Natural killer cell (primary cell): ENCODE measurements around the gene INSIG1. TPM values are rescaled to one million over a fixed set of nuclear protein-coding genes. Genes with fewer than 3 reads are reported as not detected.

Experiments used
- ATAC-seq, 3 donors: fragments of 150-1000 bp in 2 of 3; fragments of 200-7000 bp in 1 of 3; cut with Tn5 transposase; 1 replicate in 1 of 3; 2 replicates in 2 of 3; pipeline ENCODE4 v1.10.0; 2021; ENCODE audit warnings: mild to moderate bottlenecking in 2 of 3, moderate library complexity in 2 of 3
- DNase-seq, 2 donors: peaks; one replicate each; pipeline versions ENCODE4 v3.0.0 to v3.0.0-alpha.2; 2013 to 2021; ENCODE audit warnings: mixed read lengths in 1 of 2
- H3K27ac ChIP-seq: one replicate; pipeline ENCODE4 v1.5.1; 2013; ENCODE audit warnings: mild to moderate bottlenecking, low read length
- H3K27me3 ChIP-seq: one replicate; pipeline ENCODE4 v1.6.1; 2013; ENCODE audit warnings: low read length; ENCODE audit not compliant: control insufficient read depth, insufficient read depth
- H3K36me3 ChIP-seq: one replicate; pipeline ENCODE4 v1.6.1; 2013; ENCODE audit warnings: low read length; ENCODE audit not compliant: control insufficient read depth, insufficient read depth
- H3K4me1 ChIP-seq: one replicate; pipeline ENCODE4 v1.6.1; 2013; ENCODE audit warnings: low read length; ENCODE audit not compliant: control insufficient read depth, insufficient read depth
- H3K4me3 ChIP-seq: one replicate; pipeline ENCODE4 v1.5.1; 2013; ENCODE audit warnings: low read length
- H3K9me3 ChIP-seq: one replicate; pipeline ENCODE4 v1.6.1; 2013; ENCODE audit warnings: low read length; ENCODE audit not compliant: control insufficient read depth, insufficient read depth
- H3K27ac Mint-ChIP-seq, 2 donors: one replicate each; pipeline ENCODE4 v1.8.0; 2022; ENCODE audit warnings: mild to moderate bottlenecking in 2 of 2, mixed read lengths in 2 of 2, moderate library complexity in 1 of 2
- H3K27me3 Mint-ChIP-seq, 2 donors: one replicate each; pipeline ENCODE4 v1.8.0; 2022; ENCODE audit warnings: low read depth in 2 of 2, mixed read lengths in 2 of 2
- H3K36me3 Mint-ChIP-seq: one replicate; pipeline ENCODE4 v1.8.0; 2022; ENCODE audit warnings: mixed read lengths
- H3K4me1 Mint-ChIP-seq, 2 donors: one replicate each; pipeline ENCODE4 v1.8.0; 2022; ENCODE audit warnings: mixed read lengths in 2 of 2
- H3K4me3 Mint-ChIP-seq: one replicate; pipeline ENCODE4 v1.8.0; 2022; ENCODE audit warnings: mild to moderate bottlenecking, moderate library complexity, mixed read lengths
- H3K9me3 Mint-ChIP-seq, 2 donors: one replicate each; pipeline ENCODE4 v1.8.0; 2022; ENCODE audit warnings: mixed read lengths in 2 of 2
- WGBS: methylation state at CpG from one replicate; pipeline ENCODE4 v1.1.7; 2013; ENCODE audit warnings: missing lambda C conversion rate; ENCODE audit not compliant: insufficient coverage; 5-methylcytosine and 5-hydroxymethylcytosine counted together
- intact Hi-C: fragments of 100-400 bp; cut with micrococcal nuclease; formaldehyde crosslinking; loops from one replicate; pipeline ENCODE4 v1.14.2; 2022
- total RNA-seq, 4 donors: library from RNA; stranded (reverse); fragments of 120-200 nt in 1 of 4; gene quantifications; one replicate each; pipeline versions ENCODE4 v1.2.3 to v1.2.4, GENCODE V29; 2013 to 2022
- TF ChIP-seq, protein P1 (sequence below): fragments of 200-600 bp; IDR thresholded peaks from one replicate; pipeline ENCODE4 v1.8.0; 2022; ENCODE audit warnings: antibody characterized with exemption

The INSIG1 gene
- total RNA-seq, 3 donors from 2014 or later (not counting 1 experiment from before 2014, with no cell fraction given), result 66.7 to 115 (median 84.5) TPM

DNA sequence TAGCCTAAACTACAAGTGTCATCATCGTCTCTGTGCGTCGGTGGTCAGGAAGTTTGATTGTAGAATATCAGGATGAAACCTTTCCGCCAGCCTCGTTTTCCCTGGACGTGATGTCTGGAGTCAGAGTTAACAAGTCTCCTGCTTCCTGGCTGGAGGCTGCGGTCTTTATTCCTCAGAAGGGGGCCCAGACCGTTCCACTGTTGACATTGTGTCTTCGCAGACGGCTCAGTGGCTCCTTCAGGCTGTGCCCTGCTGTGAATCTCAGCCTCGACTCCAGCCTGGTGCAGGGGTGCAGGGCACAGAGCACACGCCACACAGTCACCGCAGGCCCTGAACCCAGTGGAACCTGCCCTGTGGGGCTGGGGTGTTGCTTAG lies 37.2 kb upstream of the INSIG1 start:
- no peaks in the 10 kb centered on the region for H3K4me1 ChIP-seq
- H3K4me3 Mint-ChIP-seq, result no peak overlapping the region
- 93% methylated on average over 13 of the region's 13 CpGs for WGBS

DNA sequence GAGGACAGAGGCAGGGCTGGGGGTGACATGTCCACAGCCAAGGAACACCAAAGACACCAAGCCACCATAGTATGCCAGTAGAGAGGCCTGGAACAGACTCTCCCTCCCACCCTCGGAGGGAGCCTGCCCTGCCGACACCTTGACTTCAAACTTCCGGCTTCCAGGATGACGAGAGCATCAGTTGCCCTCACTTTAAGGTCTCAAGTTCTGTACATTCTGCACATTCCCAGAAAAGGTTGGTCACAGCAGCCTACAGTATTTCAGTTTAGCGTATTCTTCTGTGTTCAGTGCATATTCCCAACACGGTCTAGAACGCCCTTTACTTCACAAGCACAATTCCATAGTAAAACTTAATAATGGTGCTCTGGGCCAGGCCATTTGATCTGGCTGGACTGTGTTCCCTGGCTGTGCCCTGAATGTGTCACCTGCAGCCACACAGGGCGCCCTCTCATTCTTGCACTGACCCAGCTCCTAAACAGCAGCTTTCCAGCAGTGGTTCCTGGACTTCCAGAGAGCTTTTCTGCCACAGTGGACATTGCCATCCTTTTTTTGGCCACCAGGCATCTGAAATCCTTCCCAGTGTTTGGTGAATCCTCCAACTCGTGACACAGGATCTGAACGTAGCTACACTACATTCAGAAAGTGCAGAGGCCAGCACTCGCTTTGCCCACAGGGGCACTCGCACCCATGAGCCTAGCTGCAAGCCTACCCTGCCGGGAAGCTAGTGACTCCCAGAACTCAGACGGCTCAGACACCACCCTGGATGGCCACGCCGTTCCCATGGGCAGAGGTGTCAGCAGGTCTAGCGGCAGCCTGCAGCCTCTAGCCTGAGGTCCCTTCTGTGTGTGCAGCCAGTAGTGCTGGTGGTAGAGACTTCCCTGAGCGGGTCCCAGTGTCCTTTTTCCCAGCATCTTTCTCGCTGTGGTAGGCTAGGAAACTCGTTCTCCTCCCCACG lies 36.4 kb upstream of the INSIG1 start:
- no peak overlapping the region for H3K4me3 ChIP-seq
- no peaks in the 10 kb centered on the region for H3K9me3 ChIP-seq
- H3K36me3 Mint-ChIP-seq, result no peaks in the 10 kb centered on the region
- no peaks in the 10 kb centered on the region for H3K36me3 ChIP-seq
- WGBS, result 92% methylated on average over 18 of the region's 21 CpGs
- H3K4me1 ChIP-seq, result no peaks in the 10 kb centered on the region
- no peaks in the 10 kb centered on the region for H3K27me3 Mint-ChIP-seq
- DNase-seq (no peak), ATAC-seq (no peak)
- TF ChIP-seq, protein P1, sequence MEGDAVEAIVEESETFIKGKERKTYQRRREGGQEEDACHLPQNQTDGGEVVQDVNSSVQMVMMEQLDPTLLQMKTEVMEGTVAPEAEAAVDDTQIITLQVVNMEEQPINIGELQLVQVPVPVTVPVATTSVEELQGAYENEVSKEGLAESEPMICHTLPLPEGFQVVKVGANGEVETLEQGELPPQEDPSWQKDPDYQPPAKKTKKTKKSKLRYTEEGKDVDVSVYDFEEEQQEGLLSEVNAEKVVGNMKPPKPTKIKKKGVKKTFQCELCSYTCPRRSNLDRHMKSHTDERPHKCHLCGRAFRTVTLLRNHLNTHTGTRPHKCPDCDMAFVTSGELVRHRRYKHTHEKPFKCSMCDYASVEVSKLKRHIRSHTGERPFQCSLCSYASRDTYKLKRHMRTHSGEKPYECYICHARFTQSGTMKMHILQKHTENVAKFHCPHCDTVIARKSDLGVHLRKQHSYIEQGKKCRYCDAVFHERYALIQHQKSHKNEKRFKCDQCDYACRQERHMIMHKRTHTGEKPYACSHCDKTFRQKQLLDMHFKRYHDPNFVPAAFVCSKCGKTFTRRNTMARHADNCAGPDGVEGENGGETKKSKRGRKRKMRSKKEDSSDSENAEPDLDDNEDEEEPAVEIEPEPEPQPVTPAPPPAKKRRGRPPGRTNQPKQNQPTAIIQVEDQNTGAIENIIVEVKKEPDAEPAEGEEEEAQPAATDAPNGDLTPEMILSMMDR, result no peak
- no peak overlapping the region for H3K27ac ChIP-seq
- H3K27me3 ChIP-seq, result no peaks in the 10 kb centered on the region
- H3K9me3 Mint-ChIP-seq, result no peaks in the 10 kb centered on the region
- intact Hi-C loops, result no loop called here
- no peak overlapping the region for H3K4me3 Mint-ChIP-seq
- no peaks in the 10 kb centered on the region for H3K4me1 Mint-ChIP-seq
- H3K27ac Mint-ChIP-seq, result no peak overlapping the region

More for the DNA sequence above, 37.2 kb upstream of the INSIG1 start:
- H3K36me3 Mint-ChIP-seq, result no peaks in the 10 kb centered on the region
- no peaks in the 10 kb centered on the region for H3K9me3 ChIP-seq
- H3K27me3 Mint-ChIP-seq, result no peaks in the 10 kb centered on the region
- TF ChIP-seq, protein P1, result no peak
- no peaks in the 10 kb centered on the region for H3K9me3 Mint-ChIP-seq
- DNase-seq (no peak), ATAC-seq (no peak)
- no peak overlapping the region for H3K27ac ChIP-seq
- intact Hi-C loops, result no loop called here
- no peaks in the 10 kb centered on the region for H3K36me3 ChIP-seq
- H3K4me1 Mint-ChIP-seq, result no peaks in the 10 kb centered on the region
- H3K27ac Mint-ChIP-seq, result no peak overlapping the region
- no peak overlapping the region for H3K4me3 ChIP-seq
- no peaks in the 10 kb centered on the region for H3K27me3 ChIP-seq

DNA sequence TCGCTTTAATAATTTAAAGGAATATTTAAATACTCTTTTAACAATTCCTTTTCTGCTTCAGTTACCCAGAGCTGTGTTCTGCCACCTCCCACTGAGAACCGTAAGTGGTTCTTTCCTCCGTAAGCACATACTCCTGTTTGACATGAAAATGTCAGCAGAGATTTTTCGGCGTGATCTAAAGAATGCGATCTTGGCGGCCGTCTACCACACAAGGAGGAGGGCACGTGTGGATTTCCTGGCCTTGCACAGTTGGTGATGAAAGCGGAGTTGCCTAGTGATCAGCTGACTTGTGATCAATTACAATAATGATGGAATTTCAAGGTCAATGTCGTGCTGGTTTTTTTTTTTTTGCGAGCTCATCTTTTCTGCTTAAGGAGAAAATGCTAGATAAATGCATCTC lies 35.6 kb upstream of the INSIG1 start:
- no peaks in the 10 kb centered on the region for H3K36me3 Mint-ChIP-seq
- intact Hi-C loops, result no loop called here
- Histone ChIP-seq H3K36me3 (no peaks in the 10 kb centered on the region), H3K4me3 (no peak overlapping the region), H3K27me3 (no peaks in the 10 kb centered on the region), H3K4me1 (no peaks in the 10 kb centered on the region), H3K27ac (no peak overlapping the region), H3K9me3 (no peaks in the 10 kb centered on the region)
- H3K4me3 Mint-ChIP-seq, result no peak overlapping the region
- TF ChIP-seq, protein P1, result no peak
- ATAC-seq (no peak), DNase-seq (no peak)
- 88% methylated on average over 11 of the region's 12 CpGs for WGBS
- H3K27ac Mint-ChIP-seq, result no peak overlapping the region
- no peaks in the 10 kb centered on the region for H3K27me3 Mint-ChIP-seq
- no peaks in the 10 kb centered on the region for H3K9me3 Mint-ChIP-seq
- H3K4me1 Mint-ChIP-seq, result no peaks in the 10 kb centered on the region
